SK-N-SH treated with all-trans-retinoic acid at 6 μM for 48 hours (cell line): Measurements from ENCODE around the gene PIF1.

ENCODE experiments used
- ATAC-seq: fragments of 200-7000 bp; cut with Tn5 transposase; 3 replicates; pipeline ENCODE4 v1.9.1; 2020; ENCODE audit warnings: mild to moderate bottlenecking, moderate library complexity
- ARNTL ChIP-seq: fragments of 450-650 bp; formaldehyde crosslinking; IDR thresholded peaks from 2 replicates; pipeline ENCODE4 v1.5.0; 2020; ENCODE audit warnings: low read depth, mild to moderate bottlenecking, moderate library complexity, borderline replicate concordance
- CREB5 ChIP-seq: fragments of 250-450 bp; sonication (Bioruptor Pico); IDR thresholded peaks from 2 replicates; pipeline ENCODE4 v1.5.1; 2020; ENCODE audit warnings: low read depth, mild to moderate bottlenecking, moderate library complexity
- CSDC2 ChIP-seq: fragments of 250-450 bp; sonication (Bioruptor Pico); IDR thresholded peaks from 2 replicates; pipeline ENCODE4 v1.5.0; 2020; ENCODE audit warnings: mild to moderate bottlenecking, moderate library complexity
- ESRRG ChIP-seq: fragments of 250-450 bp; sonication (Bioruptor Pico); IDR thresholded peaks from 2 replicates; pipeline ENCODE4 v1.6.1; 2021; ENCODE audit warnings: mild to moderate bottlenecking
- GLIS3 ChIP-seq: fragments of 250-450 bp; sonication (Bioruptor Pico); IDR thresholded peaks from 2 replicates; pipeline ENCODE4 v1.5.0; 2020; ENCODE audit warnings: mild to moderate bottlenecking, moderate library complexity
- ISL1 ChIP-seq: fragments of 250-450 bp; sonication (Bioruptor Pico); IDR thresholded peaks from 2 replicates; pipeline ENCODE4 v2.1.2; 2022; ENCODE audit warnings: mild to moderate bottlenecking, moderate library complexity
- OSR1 ChIP-seq: fragments of 250-450 bp; sonication (Bioruptor Pico); IDR thresholded peaks from 2 replicates; pipeline ENCODE4 v1.8.0; 2022; ENCODE audit warnings: moderate library complexity, mild to moderate bottlenecking, inconsistent platforms
- PPARA ChIP-seq: fragments of 250-450 bp; sonication (Bioruptor Pico); IDR thresholded peaks from 2 replicates; pipeline ENCODE4 v1.5.0; 2020; ENCODE audit warnings: mild to moderate bottlenecking, borderline replicate concordance
- RARB ChIP-seq: fragments of 250-450 bp; sonication (Bioruptor Pico); IDR thresholded peaks from 2 replicates; pipeline ENCODE4 v1.8.0; 2021; ENCODE audit warnings: mild to moderate bottlenecking, moderate library complexity
- SNAI2 ChIP-seq: fragments of 250-450 bp; sonication (Bioruptor Pico); IDR thresholded peaks from 2 replicates; pipeline ENCODE4 v1.5.0; 2020; ENCODE audit warnings: mild to moderate bottlenecking, moderate library complexity
- TCF4 ChIP-seq: fragments of 250-450 bp; sonication (Bioruptor Pico); IDR thresholded peaks from 2 replicates; pipeline ENCODE4 v1.8.0; 2021; ENCODE audit warnings: mild to moderate bottlenecking, moderate library complexity, borderline replicate concordance
- TOX ChIP-seq: fragments of 250-450 bp; sonication (Bioruptor Pico); IDR thresholded peaks from 2 replicates; pipeline ENCODE4 v1.8.0; 2021; ENCODE audit warnings: mild to moderate bottlenecking, moderate library complexity, borderline replicate concordance
- ZC3H10 ChIP-seq: fragments of 250-450 bp; sonication (Bioruptor Pico); IDR thresholded peaks from 2 replicates; pipeline ENCODE4 v1.5.1; 2021; ENCODE audit warnings: mild to moderate bottlenecking, moderate library complexity
- ZFP3 ChIP-seq: fragments of 250-450 bp; sonication (Bioruptor Pico); IDR thresholded peaks from 2 replicates; pipeline ENCODE4 v1.5.0; 2020; ENCODE audit warnings: mild to moderate bottlenecking, moderate library complexity
- ZFP30 ChIP-seq: fragments of 450-650 bp; formaldehyde crosslinking; IDR thresholded peaks from 2 replicates; pipeline ENCODE4 v1.5.0; 2022; ENCODE audit warnings: mild to moderate bottlenecking, moderate library complexity
- ZNF565 ChIP-seq: fragments of 450-650 bp; formaldehyde crosslinking; conservative IDR thresholded peaks from 2 replicates; pipeline ENCODE4 v1.5.0; 2020; ENCODE audit warnings: low read depth, mild to moderate bottlenecking, moderate library complexity
- ZNF70 ChIP-seq: fragments of 450-650 bp; formaldehyde crosslinking; IDR thresholded peaks from 2 replicates; pipeline ENCODE4 v1.5.0; 2020; ENCODE audit warnings: mild to moderate bottlenecking, moderate library complexity
- TF ChIP-seq, protein P1 (sequence below): fragments of 250-450 bp; sonication (Bioruptor Pico); IDR thresholded peaks from 2 replicates; pipeline ENCODE4 v1.5.0; 2020; ENCODE audit warnings: mild to moderate bottlenecking, moderate library complexity
- TF ChIP-seq, protein P2 (sequence below): fragments of 250-450 bp; sonication (Bioruptor Pico); IDR thresholded peaks from 2 replicates; pipeline ENCODE4 v1.8.0; 2021; ENCODE audit warnings: low read depth, mild to moderate bottlenecking, moderate library complexity, borderline replicate concordance
- TF ChIP-seq, protein P3 (sequence below): fragments of 250-450 bp; sonication (Bioruptor Pico); IDR thresholded peaks from 2 replicates; pipeline ENCODE4 v1.8.0; 2020; ENCODE audit warnings: mild to moderate bottlenecking, moderate library complexity, borderline replicate concordance
- TF ChIP-seq, protein P4 (sequence below): fragments of 250-450 bp; sonication (Bioruptor Pico); IDR thresholded peaks from 2 replicates; pipeline ENCODE4 v1.5.1; 2021; ENCODE audit warnings: mild to moderate bottlenecking, moderate library complexity

The PIF1 gene

DNA sequence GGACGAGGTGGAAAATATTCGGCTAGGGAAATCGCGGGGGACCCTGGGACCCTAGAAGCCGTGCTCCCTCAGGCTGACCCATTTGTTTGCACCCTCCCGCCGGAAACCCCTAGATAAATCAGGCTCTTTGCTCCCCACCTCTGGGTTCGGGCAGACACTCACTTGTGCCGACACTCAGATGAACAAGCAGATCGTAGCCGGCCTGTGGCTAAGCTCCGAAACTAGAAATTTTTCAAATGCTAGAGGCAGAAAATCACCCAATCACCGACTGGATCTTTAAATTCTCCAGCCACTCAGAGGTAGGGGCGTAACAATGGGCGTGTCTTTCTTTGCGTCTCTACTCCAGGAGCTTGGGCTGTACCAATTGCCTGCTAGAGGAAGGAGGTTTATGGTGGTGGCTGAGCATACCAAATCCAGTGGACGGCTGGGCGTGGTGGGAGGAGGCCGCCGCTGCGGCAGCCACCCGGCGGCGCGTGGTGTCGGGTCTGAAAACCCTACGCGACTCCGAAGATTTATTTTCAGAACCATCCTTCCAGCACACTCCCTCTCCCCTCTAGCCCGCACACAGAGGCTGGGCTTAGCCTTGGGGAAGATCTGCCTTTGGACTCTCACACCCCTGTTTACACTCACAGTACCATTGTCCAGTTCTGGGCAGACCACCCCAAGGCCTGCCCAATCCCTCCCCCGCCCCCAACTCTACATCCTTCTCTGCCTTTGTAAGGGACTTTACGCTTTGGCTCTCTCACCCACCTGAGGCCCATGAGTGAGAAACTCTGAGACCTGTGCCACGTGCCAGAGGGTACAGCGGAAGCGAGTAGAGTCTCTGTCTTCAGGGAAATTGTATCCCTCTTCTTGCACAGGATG lies at the start of gene PIF1:
Gene PIF1 (minus strand): TSS at position 217 of the 864 bp plus-strand sequence. CDS start 1,312 bp downstream, outside the sequence.
- no peak for TF ChIP-seq ZFP3 (CRISPR knock-in tag)
- TF ChIP-seq ZNF565: no peak
- TF ChIP-seq ARNTL: no peak
- TF ChIP-seq ZFP30 (CRISPR knock-in tag): no peak
- TF ChIP-seq, protein P1, sequence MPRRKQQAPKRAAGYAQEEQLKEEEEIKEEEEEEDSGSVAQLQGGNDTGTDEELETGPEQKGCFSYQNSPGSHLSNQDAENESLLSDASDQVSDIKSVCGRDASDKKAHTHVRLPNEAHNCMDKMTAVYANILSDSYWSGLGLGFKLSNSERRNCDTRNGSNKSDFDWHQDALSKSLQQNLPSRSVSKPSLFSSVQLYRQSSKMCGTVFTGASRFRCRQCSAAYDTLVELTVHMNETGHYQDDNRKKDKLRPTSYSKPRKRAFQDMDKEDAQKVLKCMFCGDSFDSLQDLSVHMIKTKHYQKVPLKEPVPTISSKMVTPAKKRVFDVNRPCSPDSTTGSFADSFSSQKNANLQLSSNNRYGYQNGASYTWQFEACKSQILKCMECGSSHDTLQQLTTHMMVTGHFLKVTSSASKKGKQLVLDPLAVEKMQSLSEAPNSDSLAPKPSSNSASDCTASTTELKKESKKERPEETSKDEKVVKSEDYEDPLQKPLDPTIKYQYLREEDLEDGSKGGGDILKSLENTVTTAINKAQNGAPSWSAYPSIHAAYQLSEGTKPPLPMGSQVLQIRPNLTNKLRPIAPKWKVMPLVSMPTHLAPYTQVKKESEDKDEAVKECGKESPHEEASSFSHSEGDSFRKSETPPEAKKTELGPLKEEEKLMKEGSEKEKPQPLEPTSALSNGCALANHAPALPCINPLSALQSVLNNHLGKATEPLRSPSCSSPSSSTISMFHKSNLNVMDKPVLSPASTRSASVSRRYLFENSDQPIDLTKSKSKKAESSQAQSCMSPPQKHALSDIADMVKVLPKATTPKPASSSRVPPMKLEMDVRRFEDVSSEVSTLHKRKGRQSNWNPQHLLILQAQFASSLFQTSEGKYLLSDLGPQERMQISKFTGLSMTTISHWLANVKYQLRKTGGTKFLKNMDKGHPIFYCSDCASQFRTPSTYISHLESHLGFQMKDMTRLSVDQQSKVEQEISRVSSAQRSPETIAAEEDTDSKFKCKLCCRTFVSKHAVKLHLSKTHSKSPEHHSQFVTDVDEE (CRISPR knock-in tag): no peak
- no peak for TF ChIP-seq ZC3H10
- TF ChIP-seq GLIS3 (CRISPR knock-in tag): no peak
- TF ChIP-seq OSR1 (CRISPR knock-in tag): no peak
- TF ChIP-seq TOX (CRISPR knock-in tag): no peak
- TF ChIP-seq, protein P2, sequence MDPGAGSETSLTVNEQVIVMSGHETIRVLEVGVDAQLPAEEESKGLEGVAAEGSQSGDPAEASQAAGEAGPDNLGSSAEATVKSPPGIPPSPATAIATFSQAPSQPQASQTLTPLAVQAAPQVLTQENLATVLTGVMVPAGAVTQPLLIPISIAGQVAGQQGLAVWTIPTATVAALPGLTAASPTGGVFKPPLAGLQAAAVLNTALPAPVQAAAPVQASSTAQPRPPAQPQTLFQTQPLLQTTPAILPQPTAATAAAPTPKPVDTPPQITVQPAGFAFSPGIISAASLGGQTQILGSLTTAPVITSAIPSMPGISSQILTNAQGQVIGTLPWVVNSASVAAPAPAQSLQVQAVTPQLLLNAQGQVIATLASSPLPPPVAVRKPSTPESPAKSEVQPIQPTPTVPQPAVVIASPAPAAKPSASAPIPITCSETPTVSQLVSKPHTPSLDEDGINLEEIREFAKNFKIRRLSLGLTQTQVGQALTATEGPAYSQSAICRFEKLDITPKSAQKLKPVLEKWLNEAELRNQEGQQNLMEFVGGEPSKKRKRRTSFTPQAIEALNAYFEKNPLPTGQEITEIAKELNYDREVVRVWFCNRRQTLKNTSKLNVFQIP (CRISPR knock-in tag): no peak
- no peak for TF ChIP-seq PPARA
- TF ChIP-seq TCF4: no peak
- no peak for TF ChIP-seq ESRRG (CRISPR knock-in tag)
- TF ChIP-seq ISL1 (CRISPR knock-in tag): no peak
- TF ChIP-seq RARB (CRISPR knock-in tag): no peak
- TF ChIP-seq, protein P3, sequence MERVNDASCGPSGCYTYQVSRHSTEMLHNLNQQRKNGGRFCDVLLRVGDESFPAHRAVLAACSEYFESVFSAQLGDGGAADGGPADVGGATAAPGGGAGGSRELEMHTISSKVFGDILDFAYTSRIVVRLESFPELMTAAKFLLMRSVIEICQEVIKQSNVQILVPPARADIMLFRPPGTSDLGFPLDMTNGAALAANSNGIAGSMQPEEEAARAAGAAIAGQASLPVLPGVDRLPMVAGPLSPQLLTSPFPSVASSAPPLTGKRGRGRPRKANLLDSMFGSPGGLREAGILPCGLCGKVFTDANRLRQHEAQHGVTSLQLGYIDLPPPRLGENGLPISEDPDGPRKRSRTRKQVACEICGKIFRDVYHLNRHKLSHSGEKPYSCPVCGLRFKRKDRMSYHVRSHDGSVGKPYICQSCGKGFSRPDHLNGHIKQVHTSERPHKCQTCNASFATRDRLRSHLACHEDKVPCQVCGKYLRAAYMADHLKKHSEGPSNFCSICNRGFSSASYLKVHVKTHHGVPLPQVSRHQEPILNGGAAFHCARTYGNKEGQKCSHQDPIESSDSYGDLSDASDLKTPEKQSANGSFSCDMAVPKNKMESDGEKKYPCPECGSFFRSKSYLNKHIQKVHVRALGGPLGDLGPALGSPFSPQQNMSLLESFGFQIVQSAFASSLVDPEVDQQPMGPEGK (CRISPR knock-in tag): no peak
- no peak for TF ChIP-seq CREB5 (CRISPR knock-in tag)
- no peak for TF ChIP-seq CSDC2 (CRISPR knock-in tag)
- TF ChIP-seq SNAI2 (CRISPR knock-in tag): no peak
- TF ChIP-seq, protein P4, sequence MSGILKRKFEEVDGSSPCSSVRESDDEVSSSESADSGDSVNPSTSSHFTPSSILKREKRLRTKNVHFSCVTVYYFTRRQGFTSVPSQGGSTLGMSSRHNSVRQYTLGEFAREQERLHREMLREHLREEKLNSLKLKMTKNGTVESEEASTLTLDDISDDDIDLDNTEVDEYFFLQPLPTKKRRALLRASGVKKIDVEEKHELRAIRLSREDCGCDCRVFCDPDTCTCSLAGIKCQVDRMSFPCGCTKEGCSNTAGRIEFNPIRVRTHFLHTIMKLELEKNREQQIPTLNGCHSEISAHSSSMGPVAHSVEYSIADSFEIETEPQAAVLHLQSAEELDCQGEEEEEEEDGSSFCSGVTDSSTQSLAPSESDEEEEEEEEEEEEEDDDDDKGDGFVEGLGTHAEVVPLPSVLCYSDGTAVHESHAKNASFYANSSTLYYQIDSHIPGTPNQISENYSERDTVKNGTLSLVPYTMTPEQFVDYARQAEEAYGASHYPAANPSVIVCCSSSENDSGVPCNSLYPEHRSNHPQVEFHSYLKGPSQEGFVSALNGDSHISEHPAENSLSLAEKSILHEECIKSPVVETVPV: no peak
- peak; percentile 98 for ATAC-seq

GRCh38 chr15:64870353-64870752 lies 44.9 kb upstream of the PIF1 start:
- no peak for ATAC-seq
- TF ChIP-seq RARB (CRISPR knock-in tag) (no peak), PPARA (no peak), ZNF565 (no peak), CREB5 (CRISPR knock-in tag) (no peak), TCF4 (no peak), ZFP30 (CRISPR knock-in tag) (no peak), ZNF70 (no peak), GLIS3 (CRISPR knock-in tag) (no peak), ESRRG (CRISPR knock-in tag) (no peak), ARNTL (no peak)
- TF ChIP-seq, protein P4: no peak
- TF ChIP-seq, all 23 proteins: peak for 0
